GM12878 (cell line): ENCODE results near the gene UBE3C. TPM values are rescaled to one million over a fixed set of nuclear protein-coding genes. Genes with fewer than 3 reads are reported as not detected.

Experiments
- ATAC-seq: fragments of 200-7000 bp; cut with Tn5 transposase; 3 replicates; pipeline ENCODE4 v1.9.1; 2020; ENCODE audit warnings: mild to moderate bottlenecking, moderate library complexity
- BruUV-seq: library from RNA; stranded (reverse); fragments of 400-500 nt; replicated peaks from 2 replicates; lab custom pipeline; 2021; lab: Mats Ljungman, UMichigan
- CTCF ChIA-PET: fragments of 300-600 bp; sonication (Branson Sonifier 250); formaldehyde crosslinking; extraction: SDS; loops from one replicate; lab custom pipeline; 2021; ENCODE audit warnings: inconsistent platforms; lab: Yijun Ruan, JAX
- POLR2A ChIA-PET: fragments of 350-600 bp; formaldehyde crosslinking; extraction: SDS; loops from one replicate; lab custom pipeline; 2021; ENCODE audit warnings: inconsistent platforms; lab: Charles Lee
- RAD21 ChIA-PET: fragments of 300-600 bp; sonication (Branson Sonifier 250); formaldehyde crosslinking; loops from one replicate; lab custom pipeline; 2023; ENCODE audit warnings: antibody characterized with exemption; ENCODE audit not compliant: unreplicated experiment; lab: Charles Lee
- SMC1A ChIA-PET: fragments of 300-600 bp; sonication (Branson Sonifier 250); formaldehyde crosslinking; loops from one replicate; lab custom pipeline; 2023; ENCODE audit not compliant: unreplicated experiment, uncharacterized antibody; lab: Charles Lee
- DNase-seq: peaks from one replicate; pipeline ENCODE4 v3.0.0-alpha.2; 2011; ENCODE audit warnings: low read depth, low spot score
- FAIRE-seq: peaks from 3 replicates; lab custom pipeline; 2011; peaks lifted over from hg19 to GRCh38; lab: Jason Lieb, UNC
- H2AFZ ChIP-seq: 2 replicates; pipeline ENCODE4 v1.6.0; 2011; ENCODE audit warnings: low read depth, low read length, control low read depth; ENCODE audit not compliant: control insufficient read depth
- H3K27ac ChIP-seq: 2 replicates; pipeline ENCODE4 v1.5.1; 2011; ENCODE audit warnings: control low read depth; ENCODE audit not compliant: control insufficient read depth, insufficient read depth
- H3K27me3 ChIP-seq, 2 experiments: replicated peaks in 1 of 2; 2 replicates each; pipeline versions ENCODE4 v1.6.0 to v1.6.1; 2011; ENCODE audit warnings: low read length in 1 of 2; ENCODE audit not compliant: control insufficient read depth in 2 of 2, insufficient read depth in 2 of 2
- H3K36me3 ChIP-seq, 2 experiments: 2 replicates each; pipeline ENCODE4 v1.5.1; 2011; ENCODE audit warnings: low read length in 1 of 2; ENCODE audit not compliant: control insufficient read depth in 2 of 2, insufficient read depth in 2 of 2
- H3K4me1 ChIP-seq: 2 replicates; pipeline ENCODE4 v1.6.1; 2011; ENCODE audit warnings: mild to moderate bottlenecking, low read length, moderate library complexity, mixed read lengths; ENCODE audit not compliant: control insufficient read depth, insufficient read depth
- H3K4me2 ChIP-seq: 2 replicates; pipeline ENCODE4 v1.6.0; 2011; ENCODE audit warnings: control low read depth; ENCODE audit not compliant: control insufficient read depth, insufficient read depth
- H3K4me3 ChIP-seq: fragments of 200-600 bp; sonication (generic); 2 replicates; pipeline ENCODE4 v1.5.1; 2016
- H3K79me2 ChIP-seq: 2 replicates; pipeline ENCODE4 v1.6.0; 2011; ENCODE audit warnings: low read length; ENCODE audit not compliant: control insufficient read depth, insufficient read depth
- H3K9ac ChIP-seq: 2 replicates; pipeline ENCODE4 v1.8.0; 2011; ENCODE audit warnings: low read length, control low read depth, mixed read lengths; ENCODE audit not compliant: control insufficient read depth, insufficient read depth
- H3K9me3 ChIP-seq: replicated peaks from 3 replicates; pipeline ENCODE4 v1.5.1; 2011; ENCODE audit warnings: mild to moderate bottlenecking, low read length; ENCODE audit not compliant: control insufficient read depth, insufficient read depth
- H4K20me1 ChIP-seq: 2 replicates; pipeline ENCODE4 v1.6.0; 2011; ENCODE audit not compliant: control insufficient read depth, insufficient read depth
- CBX3 ChIP-seq: fragments of 200-600 bp; sonication (generic); IDR thresholded peaks from 2 replicates; pipeline ENCODE4 v1.6.1; 2016; ENCODE audit warnings: low read depth, borderline replicate concordance
- E4F1 ChIP-seq: fragments of 450-650 bp; IDR thresholded peaks from 2 replicates; pipeline ENCODE4 v1.6.1; 2018; ENCODE audit warnings: borderline replicate concordance, mild to moderate bottlenecking; ENCODE audit not compliant: partially characterized antibody
- ELK1 ChIP-seq: IDR thresholded peaks from 2 replicates; pipeline ENCODE4 v1.6.1; 2012; ENCODE audit warnings: low read depth, low read length, improper control_type of control experiment
- IRF4 ChIP-seq: IDR thresholded peaks from 2 replicates; pipeline ENCODE4 v1.6.1; 2011; ENCODE audit warnings: low read depth, low read length
- JUNB ChIP-seq: IDR thresholded peaks from 2 replicates; pipeline ENCODE4 v1.6.1; 2016; ENCODE audit warnings: antibody characterized with exemption, mild to moderate bottlenecking
- NFYA ChIP-seq: IDR thresholded peaks from 2 replicates; pipeline ENCODE4 v1.6.1; 2011; ENCODE audit warnings: low read depth, mild to moderate bottlenecking, low read length, improper control_type of control experiment, borderline replicate concordance
- PBX3 ChIP-seq: IDR thresholded peaks from 2 replicates; pipeline ENCODE4 v1.6.1; 2011; ENCODE audit warnings: mild to moderate bottlenecking, low read depth, low read length, moderate library complexity; ENCODE audit not compliant: insufficient replicate concordance
- POLR2AphosphoS2 ChIP-seq: IDR thresholded peaks from 2 replicates; pipeline ENCODE4 v1.6.1; 2011; ENCODE audit warnings: low read depth, mild to moderate bottlenecking, low read length, improper control_type of control experiment, moderate library complexity
- POU2F2 ChIP-seq: IDR thresholded peaks from 3 replicates; pipeline ENCODE4 v1.6.1; 2011; ENCODE audit warnings: low read depth, mild to moderate bottlenecking, low read length, borderline replicate concordance
- RELA ChIP-seq: fragments of 450-650 bp; IDR thresholded peaks from 2 replicates; pipeline ENCODE4 v1.8.0; 2014; ENCODE audit warnings: borderline replicate concordance; ENCODE audit not compliant: partially characterized antibody
- RFX5 ChIP-seq: IDR thresholded peaks from 2 replicates; pipeline ENCODE4 v1.6.1; 2011; ENCODE audit warnings: low read depth, low read length, improper control_type of control experiment
- STAT1 ChIP-seq: fragments of 450-650 bp; conservative IDR thresholded peaks from 2 replicates; pipeline ENCODE4 v1.6.1; 2014; ENCODE audit warnings: antibody characterized with exemption, mild to moderate bottlenecking
- ZBTB40 ChIP-seq: fragments of 450-650 bp; IDR thresholded peaks from 2 replicates; pipeline ENCODE4 v1.6.1; 2016; ENCODE audit warnings: mild to moderate bottlenecking, moderate library complexity, borderline replicate concordance
- ZNF217 ChIP-seq: fragments of 450-650 bp; IDR thresholded peaks from 2 replicates; pipeline ENCODE4 v1.6.1; 2017; ENCODE audit warnings: antibody characterized with exemption, mild to moderate bottlenecking
- ZNF384 ChIP-seq: IDR thresholded peaks from 2 replicates; pipeline ENCODE4 v1.6.1; 2012; ENCODE audit warnings: low read depth, mild to moderate bottlenecking, low read length, improper control_type of control experiment, borderline replicate concordance
- ZSCAN29 ChIP-seq: fragments of 450-650 bp; IDR thresholded peaks from 2 replicates; pipeline ENCODE4 v1.6.1; 2017; ENCODE audit warnings: mild to moderate bottlenecking, moderate library complexity
- WGBS: methylation state at CpG from one replicate; pipeline ENCODE4 v1.1.6; 2016; ENCODE audit warnings: low lambda C conversion rate; ENCODE audit not compliant: insufficient replicate concordance, insufficient coverage; ENCODE audit errors: missing lambda C conversion rate; 5-methylcytosine and 5-hydroxymethylcytosine counted together
- in situ Hi-C: fragments of 300-500 bp; cut with MboI; formaldehyde crosslinking; loops from 9 replicates; pipeline ENCODE4 v1.14.3; 2018; ENCODE audit warnings: mixed read lengths
- intact Hi-C: fragments of 100-400 bp; cut with micrococcal nuclease; formaldehyde crosslinking; loops from one replicate; pipeline ENCODE4 v1.14.2; 2022; ENCODE audit not compliant: unreplicated experiment
- polyA plus RNA-seq, 11 experiments: library from polyadenylated mRNA; depleted of rRNA in 4 of 11; unstranded in 6 of 11; stranded (reverse) in 5 of 11; fragments of >200 nt; fragmentation: Nextera tagmentation in 4 of 11; fragmentation: Illumina TruSeq in 1 of 11; extraction: Ambion mirVana in 4 of 11; extraction: Trizol in 1 of 11; gene quantifications; 1 replicate in 1 of 11; 2 replicates in 10 of 11; pipeline versions ENCODE4 v1.2.1 to v1.2.3, GENCODE V29; 2011 to 2016; ENCODE audit warnings: inconsistent platforms in 2 of 11, missing spikeins in 2 of 11, low read depth in 1 of 11
- total RNA-seq, 4 experiments: library from RNA; depleted of rRNA in 3 of 4; stranded (reverse); fragments of >200 nt in 3 of 4; fragmentation: Illumina TruSeq in 1 of 4; extraction: Trizol in 1 of 4; gene quantifications; 2 replicates each; pipeline versions ENCODE4 v1.2.1 to v1.2.3, GENCODE V29; 2013 to 2021

Gene UBE3C
- total and polyA plus RNA-seq, 10 of the 15 experiments (the other 5 are each of a cell fraction or from before 2014, with no cell fraction given): 7.9 to 65.9 (median 45.2) TPM

GRCh38 chr7:157193274-157193673, 54.5 kb downstream of the UBE3C start:
- ChIA-PET CTCF (interaction anchor here (1.8 kb wide), 1 partner anchor 14 kb away, joined by 6 read pairs; no protein-coding TSS in a partner anchor), SMC1A (interaction anchor here (0.9 kb wide), 1 partner anchor 52 kb away, joined by 3 read pairs; no protein-coding TSS in a partner anchor), POLR2A (interaction anchor here (0.6 kb wide), 1 partner anchor 53 kb away, joined by 5 read pairs; no protein-coding TSS in a partner anchor), RAD21 (no interaction called here)
- no peak overlapping the region for H3K9ac ChIP-seq
- DNase-seq (no peak), ATAC-seq (no peak), FAIRE-seq (no peak)
- H3K27me3 ChIP-seq: no peaks in the 10 kb centered on the region
- H3K4me2 ChIP-seq: no peak overlapping the region
- no peaks in the 10 kb centered on the region; the same call in 1 of the 2 replicates for H4K20me1 ChIP-seq
- intact Hi-C loops: no loop called here
- H3K36me3 ChIP-seq: peaks cover 2 to 25% of the 10 kb centered on the region in 2 experiments
- no peak overlapping the region for H3K4me3 ChIP-seq
- H3K79me2 ChIP-seq: no peaks in the 10 kb centered on the region
- in situ Hi-C loops: no loop called here
- WGBS: 98% methylated on average over 4 of the region's 4 CpGs
- no peak overlapping the region for H3K27ac ChIP-seq
- no peak overlapping the region for H2AFZ ChIP-seq
- BruUV-seq: no TSS peak
- no peaks in the 10 kb centered on the region for H3K4me1 ChIP-seq
- no peaks in the 10 kb centered on the region for H3K9me3 ChIP-seq
- TF ChIP-seq POU2F2 (no peak), IRF4 (no peak), RFX5 (no peak), STAT1 (no peak), ZNF384 (no peak), CBX3 (no peak), ZBTB40 (no peak), JUNB (no peak), E4F1 (no peak), ELK1 (no peak), ZSCAN29 (no peak), POLR2AphosphoS2 (no peak), ZNF217 (no peak), RELA (no peak), NFYA (no peak), PBX3 (no peak)
